Activated T-helper 1 cell treated with anti-CD3 and anti-CD28 coated beads, Interleukin-12 subunit alpha, Interleukin-12 subunit beta, Interleukin-2, Interleukin-4 antibody, amounts not matched to agents 30 ng/mL and 10 ng/mL and 1 ng/mL, durations not matched to agents 14 hours and 24 hours and 36 hours (primary cell): ENCODE data around the gene EFCAB6. TPM values are rescaled to one million over a fixed set of nuclear protein-coding genes. Genes with fewer than 3 reads are reported as not detected.

Experiments used
- DNase-seq: peaks from one replicate; pipeline ENCODE4 v3.0.0; 2021; ENCODE audit warnings: low spot score
- H3K27ac Mint-ChIP-seq: one replicate; pipeline ENCODE4 v1.8.0; 2021; ENCODE audit warnings: mild to moderate bottlenecking, mixed read lengths
- H3K27me3 Mint-ChIP-seq: one replicate; pipeline ENCODE4 v1.8.0; 2022; ENCODE audit warnings: mild to moderate bottlenecking, moderate library complexity, mixed read lengths; ENCODE audit not compliant: insufficient read depth
- H3K36me3 Mint-ChIP-seq: one replicate; pipeline ENCODE4 v1.8.0; 2021; ENCODE audit warnings: low read depth, mixed read lengths
- H3K4me1 Mint-ChIP-seq: one replicate; pipeline ENCODE4 v1.8.0; 2021; ENCODE audit warnings: low read depth, mixed read lengths
- H3K4me3 Mint-ChIP-seq: one replicate; pipeline ENCODE4 v1.8.0; 2021; ENCODE audit warnings: mild to moderate bottlenecking, moderate library complexity, mixed read lengths
- H3K9me3 Mint-ChIP-seq: one replicate; pipeline ENCODE4 v1.8.0; 2021; ENCODE audit warnings: mixed read lengths
- intact Hi-C: fragments of 100-400 bp; cut with micrococcal nuclease; formaldehyde crosslinking; loops from one replicate; pipeline ENCODE4 v1.15.1; 2024
- total RNA-seq: library from RNA; stranded (reverse); gene quantifications from 2 replicates; pipeline ENCODE4 v1.2.3, GENCODE V29; 2022

The EFCAB6 gene
- total RNA-seq, 1 donor from 2014 or later: not detected

DNA sequence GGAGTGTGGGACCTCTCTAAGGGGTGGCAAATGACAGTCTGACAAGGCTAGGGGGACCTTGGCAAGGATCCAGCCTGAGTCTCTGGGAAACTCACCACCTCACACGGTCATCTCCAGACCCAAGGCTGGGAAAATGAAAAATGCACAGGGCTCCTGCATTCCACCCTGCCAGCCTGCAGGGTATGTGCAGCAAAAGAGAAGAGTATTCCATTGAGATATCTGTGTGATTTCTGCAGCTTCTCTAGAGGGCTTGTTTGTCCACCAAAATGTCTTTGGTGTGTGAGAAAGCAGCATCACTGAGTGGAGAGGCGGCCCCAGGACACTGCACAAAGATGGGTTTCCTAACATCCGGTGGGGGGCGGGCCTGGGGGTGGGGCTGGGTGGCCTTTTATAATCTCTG is 177.8 kb downstream of the EFCAB6 start:
- no peak for DNase-seq
- peaks cover 5% of the 10 kb centered on the region for H3K9me3 Mint-ChIP-seq
- intact Hi-C loops: no loop called here
- no peak overlapping the region for H3K4me3 Mint-ChIP-seq
- H3K4me1 Mint-ChIP-seq: no peaks in the 10 kb centered on the region
- peaks cover 3% of the 10 kb centered on the region for H3K27me3 Mint-ChIP-seq
- H3K27ac Mint-ChIP-seq: no peak overlapping the region
- H3K36me3 Mint-ChIP-seq: no peaks in the 10 kb centered on the region

DNA sequence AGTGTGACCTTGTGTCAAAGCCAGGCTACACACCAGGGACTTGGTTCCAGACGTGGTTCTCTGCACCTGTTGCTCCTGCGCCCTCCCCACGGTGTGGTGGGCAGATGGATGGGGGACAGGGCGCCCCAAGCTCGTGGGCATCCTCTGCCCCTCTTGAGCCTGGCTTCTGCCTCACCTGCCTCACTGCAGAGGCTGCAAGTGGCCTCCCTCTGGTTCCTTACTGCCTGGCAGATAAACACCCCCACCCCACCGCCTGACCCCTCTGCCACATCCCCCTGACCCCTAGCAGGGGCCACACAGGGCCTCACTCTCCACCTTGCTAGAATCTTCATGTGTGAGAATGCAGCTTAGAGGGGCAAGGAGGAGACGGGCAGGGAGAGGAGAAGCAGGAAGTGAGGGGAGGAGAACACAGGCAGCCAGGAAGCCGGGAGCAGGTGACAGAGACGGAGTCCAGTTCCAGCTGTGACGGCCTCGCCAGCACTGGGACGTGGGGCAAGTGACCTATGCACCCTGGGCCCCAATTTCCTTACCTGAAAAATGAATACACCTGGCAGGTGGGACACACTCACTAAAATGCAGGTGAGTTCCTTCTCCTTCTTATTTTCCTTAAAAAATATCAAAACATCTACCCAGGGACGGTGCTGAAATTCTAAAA is 178.3 kb downstream of the EFCAB6 start:
- Mint-ChIP-seq H3K4me3 (no peak overlapping the region), H3K9me3 (no peaks in the 10 kb centered on the region)
- intact Hi-C loops: no loop called here

DNA sequence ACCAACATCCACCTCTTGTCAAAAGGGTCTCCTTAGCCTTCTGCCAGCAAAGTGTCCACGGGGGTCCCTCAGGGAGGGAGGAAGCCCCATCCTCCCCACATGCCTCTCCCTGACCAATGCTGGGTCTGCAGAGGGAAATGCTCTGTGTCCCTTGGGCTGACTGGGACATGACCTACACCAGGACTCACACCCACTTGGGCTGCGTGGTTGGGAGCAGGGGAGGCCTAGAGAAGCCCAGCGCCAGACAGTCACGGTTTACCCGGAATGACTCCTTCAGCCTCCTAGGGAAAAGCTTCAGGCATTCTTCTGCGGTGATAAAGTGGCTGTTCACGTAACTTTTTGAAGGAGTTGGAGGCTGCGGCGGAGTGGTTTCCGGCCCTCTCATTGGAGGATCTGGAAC is 180.3 kb downstream of the EFCAB6 start:
- no peak for DNase-seq
- intact Hi-C loops: no loop called here
- Mint-ChIP-seq H3K4me3 (no peak overlapping the region), H3K27me3 (peaks cover 3% of the 10 kb centered on the region), H3K9me3 (no peaks in the 10 kb centered on the region), H3K4me1 (no peaks in the 10 kb centered on the region), H3K36me3 (no peaks in the 10 kb centered on the region), H3K27ac (no peak overlapping the region)

More for the DNA sequence above, 178.3 kb downstream of the EFCAB6 start:
- Mint-ChIP-seq H3K27ac (no peak overlapping the region), H3K36me3 (no peaks in the 10 kb centered on the region), H3K27me3 (peaks cover 3% of the 10 kb centered on the region), H3K4me1 (no peaks in the 10 kb centered on the region)
- DNase-seq: no peak

DNA sequence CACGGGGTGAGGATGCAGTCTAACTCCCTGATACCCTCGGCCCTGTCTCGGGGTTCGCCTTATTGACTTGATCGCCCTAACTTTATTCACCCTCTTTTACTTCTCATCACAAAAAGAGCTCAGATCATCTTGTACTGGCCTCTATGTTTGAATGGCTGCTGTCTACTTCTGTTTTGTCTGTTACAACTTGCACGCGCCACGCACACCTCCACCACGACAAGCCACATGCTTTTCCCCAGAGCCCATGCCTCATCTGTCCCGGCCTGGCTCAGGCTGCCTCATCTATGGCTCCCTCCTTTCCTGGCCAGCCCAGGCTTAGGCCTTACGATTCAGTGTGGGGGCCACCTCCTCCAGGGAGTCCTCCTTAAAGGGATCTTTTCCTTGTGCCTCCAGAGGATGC is 180.9 kb downstream of the EFCAB6 start:
- no peak overlapping the region for H3K4me3 Mint-ChIP-seq
- H3K27me3 Mint-ChIP-seq: peaks cover 3% of the 10 kb centered on the region
- no peak for DNase-seq
- H3K9me3 Mint-ChIP-seq: no peaks in the 10 kb centered on the region
- H3K4me1 Mint-ChIP-seq: no peaks in the 10 kb centered on the region
- intact Hi-C loops: no loop called here
- no peak overlapping the region for H3K27ac Mint-ChIP-seq
- no peaks in the 10 kb centered on the region for H3K36me3 Mint-ChIP-seq

DNA sequence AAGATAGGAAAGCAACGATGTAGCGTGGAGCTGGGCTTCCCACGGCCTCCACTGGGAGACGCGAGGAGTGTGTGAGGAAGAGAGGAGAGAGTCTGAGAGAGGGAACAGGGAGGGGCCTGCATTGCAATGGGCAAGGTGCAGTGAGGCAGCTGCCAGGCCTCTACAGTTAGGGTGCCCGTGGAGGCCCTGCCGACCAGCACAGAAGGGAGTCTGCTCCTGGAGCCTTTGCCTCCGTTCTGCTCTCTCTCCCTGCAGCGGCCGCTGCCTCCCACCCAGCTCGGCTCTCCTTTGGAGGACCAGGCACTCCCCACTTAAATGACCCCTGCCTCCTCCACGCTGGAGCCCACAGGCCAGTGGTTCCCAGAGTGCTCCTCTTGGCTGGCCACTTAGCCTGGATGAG is 181.7 kb downstream of the EFCAB6 start:
- intact Hi-C loops: no loop called here

DNA sequence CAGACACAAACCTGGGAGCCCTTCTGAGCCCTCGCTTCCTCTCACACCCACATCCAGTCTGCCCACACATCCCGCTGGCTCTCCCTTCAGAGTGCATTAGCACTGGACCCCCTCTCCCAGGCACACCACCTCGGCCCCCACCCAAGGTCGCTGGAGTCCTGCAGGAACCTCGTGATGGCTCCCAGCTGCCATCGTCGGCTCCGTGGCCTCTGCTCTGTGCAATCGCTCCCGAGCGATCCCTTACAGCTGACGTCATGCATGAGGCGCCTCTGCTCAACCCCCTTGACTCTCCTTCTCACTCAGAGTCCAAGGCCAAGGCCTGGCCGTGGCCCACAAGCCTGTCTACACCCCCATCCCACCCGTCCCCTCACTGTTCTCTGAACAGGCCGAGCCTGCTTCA is 183.9 kb downstream of the EFCAB6 start:
- Mint-ChIP-seq H3K9me3 (no peaks in the 10 kb centered on the region), H3K27me3 (peaks cover 1% of the 10 kb centered on the region), H3K4me1 (no peaks in the 10 kb centered on the region), H3K36me3 (no peaks in the 10 kb centered on the region), H3K4me3 (no peak overlapping the region), H3K27ac (no peak overlapping the region)
- DNase-seq: no peak
- intact Hi-C loops: no loop called here

More for the DNA sequence above, 181.7 kb downstream of the EFCAB6 start:
- H3K36me3 Mint-ChIP-seq: no peaks in the 10 kb centered on the region
- H3K27me3 Mint-ChIP-seq: peaks cover 1% of the 10 kb centered on the region
- H3K4me3 Mint-ChIP-seq: no peak overlapping the region
- no peaks in the 10 kb centered on the region for H3K9me3 Mint-ChIP-seq
- no peak overlapping the region for H3K27ac Mint-ChIP-seq
- DNase-seq: no peak
- H3K4me1 Mint-ChIP-seq: no peaks in the 10 kb centered on the region

DNA sequence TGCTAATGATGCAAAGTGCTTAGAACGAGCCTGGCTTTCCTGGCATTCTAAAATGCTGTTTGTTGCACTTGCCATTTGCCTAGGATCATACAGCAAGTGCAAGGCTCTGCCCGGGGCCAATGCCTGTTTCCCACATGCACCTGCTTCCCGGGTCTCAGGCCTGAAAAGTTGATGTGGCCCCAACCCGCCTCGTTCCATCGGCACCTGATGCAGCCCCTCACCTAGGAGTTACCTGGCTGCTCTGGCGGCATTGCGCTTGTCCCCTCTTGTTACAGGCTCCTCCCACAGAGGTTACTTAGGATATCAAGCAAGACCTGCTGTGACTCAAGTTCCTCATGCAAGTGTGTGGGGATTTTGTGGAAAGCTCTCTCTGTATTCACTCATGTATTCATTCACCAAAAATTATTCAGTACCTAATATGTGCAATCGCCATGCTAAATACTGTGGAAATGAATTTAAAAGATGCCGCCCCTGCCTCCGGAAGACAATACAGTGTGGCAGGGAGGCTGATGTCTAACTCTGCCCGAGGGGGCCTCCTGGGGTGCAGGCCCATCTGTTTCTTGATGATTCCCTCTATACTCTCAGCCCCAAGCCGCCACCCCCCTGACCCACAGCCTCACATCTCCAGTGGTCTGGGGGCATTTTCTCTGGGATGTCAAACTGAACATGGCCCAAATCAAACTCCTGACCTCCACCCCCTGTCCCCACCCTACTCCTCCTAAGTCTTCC is 184.5 kb downstream of the EFCAB6 start:
- Mint-ChIP-seq H3K9me3 (no peaks in the 10 kb centered on the region), H3K36me3 (no peaks in the 10 kb centered on the region), H3K27ac (no peak overlapping the region), H3K4me3 (no peak overlapping the region), H3K27me3 (peaks cover 1% of the 10 kb centered on the region), H3K4me1 (no peaks in the 10 kb centered on the region)
- no peak for DNase-seq
- intact Hi-C loops: no loop called here

DNA sequence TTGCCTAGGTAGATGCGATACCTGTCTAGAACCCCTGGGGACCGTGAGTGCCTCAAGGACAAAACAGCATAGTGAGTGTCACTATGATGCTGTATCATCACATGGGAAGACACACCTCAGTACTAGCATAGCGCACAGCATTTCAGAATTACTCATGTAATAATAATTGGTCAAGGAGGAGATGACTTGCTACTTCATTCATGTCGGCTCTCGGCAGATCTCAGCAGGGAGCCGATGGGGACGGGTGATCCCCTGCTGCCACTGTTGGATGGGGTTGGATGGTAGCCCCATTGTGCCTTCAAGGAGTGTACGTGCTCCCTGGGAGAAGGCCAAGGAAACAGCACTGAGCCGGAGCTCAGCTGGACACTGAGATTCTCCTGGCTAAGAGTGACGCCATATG is 186.9 kb downstream of the EFCAB6 start:
- H3K27me3 Mint-ChIP-seq: peaks cover 1% of the 10 kb centered on the region
- DNase-seq: no peak
- no peaks in the 10 kb centered on the region for H3K36me3 Mint-ChIP-seq
- no peaks in the 10 kb centered on the region for H3K4me1 Mint-ChIP-seq
- intact Hi-C loops: no loop called here
- no peak overlapping the region for H3K4me3 Mint-ChIP-seq
- no peaks in the 10 kb centered on the region for H3K9me3 Mint-ChIP-seq
- no peak overlapping the region for H3K27ac Mint-ChIP-seq

DNA sequence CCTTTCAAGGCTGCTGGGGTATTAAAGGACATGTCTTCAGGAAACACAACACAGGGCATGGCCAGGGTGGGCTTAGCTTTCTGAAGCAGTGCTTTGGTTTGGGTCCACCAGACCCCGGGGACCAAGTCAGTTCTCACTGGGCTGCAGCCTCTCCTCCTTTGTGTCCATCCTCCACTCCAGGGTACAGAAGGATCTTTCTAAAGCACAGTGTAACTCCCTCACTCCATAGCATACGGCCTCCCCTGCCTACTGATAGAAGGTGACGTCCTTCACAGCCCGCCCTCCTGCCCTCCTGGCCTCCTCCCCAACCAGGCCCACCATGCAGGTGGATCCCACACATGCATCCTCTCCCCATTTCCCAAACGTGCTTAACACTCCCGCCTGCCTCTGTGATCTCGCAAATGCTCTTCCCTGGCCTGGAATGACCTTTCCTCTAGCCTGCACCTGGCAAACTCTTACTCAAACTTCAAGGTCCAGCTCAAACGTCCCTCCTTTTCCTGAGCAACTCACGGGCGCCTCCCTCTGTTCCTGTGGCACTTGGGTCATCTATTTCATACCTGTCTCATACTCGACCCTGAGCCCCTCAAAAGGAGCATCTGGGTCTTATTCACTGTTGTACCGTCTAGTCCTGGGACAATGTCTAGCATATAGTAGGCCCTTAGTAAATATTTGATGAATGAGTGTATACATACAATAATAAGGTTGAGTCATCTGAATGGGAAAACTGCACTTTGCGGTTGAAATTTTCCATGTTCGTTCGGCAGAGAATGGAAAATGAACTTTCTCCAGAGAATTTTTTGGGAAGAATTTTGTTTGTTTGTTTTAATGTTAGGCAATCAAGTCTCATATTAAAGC is 187.7 kb downstream of the EFCAB6 start:
- H3K27ac Mint-ChIP-seq: no peak overlapping the region
- peaks cover 1% of the 10 kb centered on the region for H3K27me3 Mint-ChIP-seq
- no peaks in the 10 kb centered on the region for H3K9me3 Mint-ChIP-seq
- no peak for DNase-seq
- no peaks in the 10 kb centered on the region for H3K4me1 Mint-ChIP-seq
- no peak overlapping the region for H3K4me3 Mint-ChIP-seq
- intact Hi-C loops: no loop called here
- H3K36me3 Mint-ChIP-seq: no peaks in the 10 kb centered on the region

DNA sequence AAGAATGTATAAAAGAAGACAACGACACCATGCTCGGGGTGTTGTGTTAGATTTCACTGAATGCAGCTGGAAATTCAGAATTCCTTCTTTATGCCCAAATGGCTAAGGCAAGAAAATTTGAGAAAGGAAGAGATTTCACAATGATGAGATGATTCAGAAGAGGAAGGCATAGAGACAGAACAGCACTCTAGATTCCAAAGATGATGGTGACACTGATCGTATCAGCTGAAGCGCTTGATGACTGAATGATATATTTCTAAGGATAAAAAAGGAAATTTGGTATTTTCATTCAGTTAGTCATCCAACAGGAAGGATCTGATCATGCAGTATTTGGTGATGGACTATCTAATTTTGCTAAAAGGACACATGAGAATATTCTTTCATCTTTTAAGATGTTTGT is 189.2 kb downstream of the EFCAB6 start:
- no peaks in the 10 kb centered on the region for H3K9me3 Mint-ChIP-seq
- intact Hi-C loops: no loop called here
- no peak for DNase-seq
- no peak overlapping the region for H3K27ac Mint-ChIP-seq
- H3K4me1 Mint-ChIP-seq: no peaks in the 10 kb centered on the region
- H3K4me3 Mint-ChIP-seq: no peak overlapping the region
- H3K27me3 Mint-ChIP-seq: peaks cover 4% of the 10 kb centered on the region
- no peaks in the 10 kb centered on the region for H3K36me3 Mint-ChIP-seq

DNA sequence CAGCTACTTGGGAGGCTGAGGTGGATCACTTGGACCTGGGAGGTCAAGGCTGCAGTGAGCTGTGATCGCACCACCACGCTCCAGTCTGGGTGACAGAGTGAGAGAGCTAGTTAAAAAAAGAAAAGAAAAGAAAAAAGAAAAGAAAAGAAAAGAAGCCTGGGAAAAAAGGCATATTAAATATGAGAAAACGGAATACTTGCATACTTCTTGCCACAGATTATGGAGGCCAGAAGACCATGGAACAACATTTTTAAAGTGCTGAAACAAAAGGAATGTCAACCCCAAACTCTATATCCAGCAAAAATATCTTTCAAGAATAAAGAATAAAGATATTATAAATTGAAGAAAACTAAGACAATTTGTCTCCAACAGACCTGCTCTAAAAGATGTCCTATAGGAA is 191.9 kb downstream of the EFCAB6 start:
- Mint-ChIP-seq H3K27ac (no peak overlapping the region), H3K9me3 (no peaks in the 10 kb centered on the region), H3K4me3 (no peak overlapping the region), H3K4me1 (no peaks in the 10 kb centered on the region), H3K27me3 (peaks cover 6% of the 10 kb centered on the region), H3K36me3 (no peaks in the 10 kb centered on the region)
- intact Hi-C loops: no loop called here
- DNase-seq: no peak

DNA sequence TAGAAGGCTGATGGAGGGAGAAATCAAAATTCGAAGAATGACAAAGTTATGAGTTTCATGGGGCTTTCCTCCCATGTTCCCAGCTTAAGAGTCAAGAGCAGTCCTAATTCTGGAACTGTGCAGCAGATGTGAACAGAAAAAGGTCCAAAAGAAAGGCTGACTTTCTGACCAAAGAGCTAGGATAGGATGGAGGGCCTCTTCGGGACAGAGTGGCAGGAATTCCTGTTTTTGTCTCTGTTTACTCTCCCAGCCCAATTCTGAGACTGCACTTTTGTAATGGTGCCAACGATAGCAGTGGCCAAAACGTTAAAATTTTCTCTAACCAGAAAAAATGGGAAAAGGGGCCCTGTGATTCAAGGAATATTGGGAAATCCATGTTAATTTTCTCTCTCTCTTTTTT is 193.6 kb downstream of the EFCAB6 start:
- intact Hi-C loops: no loop called here
- H3K4me3 Mint-ChIP-seq: no peak overlapping the region
- H3K9me3 Mint-ChIP-seq: no peaks in the 10 kb centered on the region
- no peaks in the 10 kb centered on the region for H3K36me3 Mint-ChIP-seq
- no peak overlapping the region for H3K27ac Mint-ChIP-seq
- peaks cover 6% of the 10 kb centered on the region for H3K27me3 Mint-ChIP-seq
- DNase-seq: no peak
- H3K4me1 Mint-ChIP-seq: no peaks in the 10 kb centered on the region

DNA sequence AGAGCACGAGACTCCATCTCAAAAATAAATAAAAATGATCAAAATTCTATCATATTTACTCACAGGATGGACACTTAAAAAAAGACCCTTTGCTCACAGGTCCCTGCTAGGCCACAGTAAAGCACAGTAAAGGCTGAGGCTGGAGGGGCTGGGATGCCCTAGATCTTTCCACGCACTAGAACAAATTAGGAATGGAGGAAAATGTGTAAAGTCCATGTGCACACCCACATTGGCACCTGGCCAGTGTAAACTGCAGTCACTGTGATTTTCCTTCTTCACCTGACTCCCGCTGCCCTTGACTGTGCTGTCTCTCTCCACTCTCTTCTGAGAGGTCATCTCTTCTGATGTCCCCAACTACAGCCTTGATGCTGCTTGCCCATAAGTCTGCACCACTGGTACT is 195.5 kb downstream of the EFCAB6 start:
- H3K4me1 Mint-ChIP-seq: no peaks in the 10 kb centered on the region
- intact Hi-C loops: no loop called here
- no peaks in the 10 kb centered on the region for H3K36me3 Mint-ChIP-seq
- H3K4me3 Mint-ChIP-seq: no peak overlapping the region
- no peaks in the 10 kb centered on the region for H3K9me3 Mint-ChIP-seq
- H3K27ac Mint-ChIP-seq: no peak overlapping the region
- no peak for DNase-seq
- peaks cover 6% of the 10 kb centered on the region for H3K27me3 Mint-ChIP-seq
